Measurements from ENCODE around the gene MKRN1. TPM values are rescaled to one million over a fixed set of nuclear protein-coding genes. Genes with fewer than 3 reads are reported as not detected.
A peak's percentile ranks its signal among the peaks of the same experiment; 100 is the strongest.

Gene MKRN1
- total RNA-seq, 4 donors from 2014 or later, result 60.2 to 87.9 (median 69.1) TPM

DNA sequence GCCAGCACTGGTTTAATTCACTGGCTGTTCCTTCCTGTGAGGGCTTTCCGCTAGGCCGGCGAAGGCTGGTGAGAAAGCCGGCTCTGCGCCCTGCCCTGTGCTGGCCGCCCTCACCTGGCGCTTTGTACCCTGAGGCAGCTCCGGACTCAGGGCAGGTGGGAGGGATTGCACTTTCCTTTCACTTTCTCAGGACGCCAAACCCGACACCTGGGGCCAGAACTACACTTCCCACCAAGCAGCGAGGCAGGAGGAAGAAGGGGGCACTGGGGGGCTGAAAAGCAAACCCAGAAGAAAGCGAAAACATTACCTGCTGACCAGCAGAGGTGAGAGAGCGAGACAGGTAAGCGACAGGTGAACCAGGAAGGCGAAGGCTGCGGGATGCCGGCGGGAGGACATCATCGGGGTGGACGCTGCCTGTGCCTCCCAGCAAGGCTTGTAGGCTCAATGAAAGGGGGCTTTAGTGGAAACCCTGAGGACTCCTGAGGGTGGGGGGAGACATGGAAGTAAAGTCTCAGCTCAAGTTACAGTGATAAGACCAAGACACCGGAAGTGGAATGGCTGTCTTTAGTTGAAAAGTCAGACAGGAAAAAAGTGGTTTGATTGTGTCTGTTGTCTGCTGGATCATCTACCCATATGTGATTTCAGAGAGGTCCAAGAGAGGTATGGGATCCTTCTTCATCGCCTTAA lies 75.3 kb downstream of the MKRN1 start, which contains the start of gene RAB19:
TSS of gene RAB19 (plus strand) at position 181 of the 687 bp plus-strand sequence. CDS start 3,589 bp downstream, outside the sequence.
- H3K4me3 ChIP-seq (replicated peaks in 1 of 3), result peak within 1 kb of the TSS in 2 of 3 donors; percentile 29 to 57
- peak; percentile 70 to 77 for DNase-seq
- 5 to 8% methylated on average over 21 to 22 of the region's 22 CpGs for WGBS, 2 donors
- H3K9me3 ChIP-seq, result no peaks in the 10 kb centered on the region
- H3K36me3 ChIP-seq, result no peaks in the 10 kb centered on the region
- intact Hi-C loops (cut with DNase I), result no loop called here
- H3K27ac ChIP-seq, result peak within 1 kb of the TSS; percentile 76 to 90 (median 85)
- peaks cover 6 to 8% of the 10 kb centered on the region in 2 donors for H3K4me1 ChIP-seq
- H3K27me3 ChIP-seq, result no peaks in the 10 kb centered on the region
- TF ChIP-seq POLR2A (IDR thresholded peaks at IDR 0.05), result peak in 1 of 2 donors; percentile 43
- TF ChIP-seq, protein P1, sequence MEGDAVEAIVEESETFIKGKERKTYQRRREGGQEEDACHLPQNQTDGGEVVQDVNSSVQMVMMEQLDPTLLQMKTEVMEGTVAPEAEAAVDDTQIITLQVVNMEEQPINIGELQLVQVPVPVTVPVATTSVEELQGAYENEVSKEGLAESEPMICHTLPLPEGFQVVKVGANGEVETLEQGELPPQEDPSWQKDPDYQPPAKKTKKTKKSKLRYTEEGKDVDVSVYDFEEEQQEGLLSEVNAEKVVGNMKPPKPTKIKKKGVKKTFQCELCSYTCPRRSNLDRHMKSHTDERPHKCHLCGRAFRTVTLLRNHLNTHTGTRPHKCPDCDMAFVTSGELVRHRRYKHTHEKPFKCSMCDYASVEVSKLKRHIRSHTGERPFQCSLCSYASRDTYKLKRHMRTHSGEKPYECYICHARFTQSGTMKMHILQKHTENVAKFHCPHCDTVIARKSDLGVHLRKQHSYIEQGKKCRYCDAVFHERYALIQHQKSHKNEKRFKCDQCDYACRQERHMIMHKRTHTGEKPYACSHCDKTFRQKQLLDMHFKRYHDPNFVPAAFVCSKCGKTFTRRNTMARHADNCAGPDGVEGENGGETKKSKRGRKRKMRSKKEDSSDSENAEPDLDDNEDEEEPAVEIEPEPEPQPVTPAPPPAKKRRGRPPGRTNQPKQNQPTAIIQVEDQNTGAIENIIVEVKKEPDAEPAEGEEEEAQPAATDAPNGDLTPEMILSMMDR (IDR thresholded peaks at IDR 0.05), result no peak

Other genes starting within 250 kb of the MKRN1 start
- gene SLC37A3, start 81.0 kb downstream of the MKRN1 start, total RNA-seq, result 100 to 1,000 TPM in 2 of 4 donors, 10 to 100 TPM in 2; 71.9 to 123 (median 86.9) TPM
- gene RAB19, start 75.4 kb downstream of the MKRN1 start, total RNA-seq, result 10 to 100 TPM in 3 of 4 donors, 1 to 10 TPM in 1; 9.7 to 45.5 (median 17.2) TPM
- gene DENND2A, start 161.3 kb upstream of the MKRN1 start, total RNA-seq, result 10 to 100 TPM in 1 of 4 donors, 1 to 10 TPM in 3; 2.0 to 10.9 (median 5.1) TPM
- 10 to 100 TPM; 19.9 to 46.1 (median 32.7) TPM for gene ADCK2, start 193.4 kb upstream of the MKRN1 start, total RNA-seq
- gene NDUFB2, start 217.2 kb upstream of the MKRN1 start, total RNA-seq, result 100 to 1,000 TPM; 213 to 955 (median 698) TPM

All from thyroid gland (tissue), 4 donors.